Brain pericyte (primary cell): Measurements from ENCODE around the gene PCNX2.
A peak's percentile ranks its signal among the peaks of the same experiment; 100 is the strongest.
"Not testable (repeated sequence)": the region's sequence is repeated elsewhere in the genome, so short reads cannot be mapped to it uniquely, and the experiment has no call there.

Experiments used
- DNase-seq: peaks from one replicate; pipeline ENCODE4 v3.0.0-alpha.2; 2012; ENCODE audit warnings: low read depth, low spot score

The PCNX2 gene

DNA sequence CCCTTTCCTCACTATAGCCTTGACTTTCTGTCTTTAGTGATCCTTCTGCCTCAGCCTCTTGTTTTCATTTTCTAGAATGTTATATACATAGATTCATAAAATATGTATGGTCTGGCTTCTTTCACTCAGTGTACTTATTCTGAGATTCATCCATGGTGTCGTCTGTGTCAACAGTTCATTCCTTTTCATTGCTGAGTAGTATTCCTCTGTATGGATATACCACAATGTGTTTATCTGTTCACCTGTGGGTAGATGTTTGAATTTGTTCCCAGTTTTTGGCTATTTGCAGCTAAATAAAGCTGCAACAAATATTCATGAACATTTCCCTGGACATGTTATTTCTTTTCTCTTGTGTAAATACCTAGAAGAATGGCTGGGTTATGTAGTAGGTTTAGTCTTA is 131.8 kb downstream of the PCNX2 start:
- DNase-seq, result no peak

- no peak for DNase-seq
Observed at GRCh38 chr1:233158322-233158721, 137.2 kb downstream of the PCNX2 start.

DNA sequence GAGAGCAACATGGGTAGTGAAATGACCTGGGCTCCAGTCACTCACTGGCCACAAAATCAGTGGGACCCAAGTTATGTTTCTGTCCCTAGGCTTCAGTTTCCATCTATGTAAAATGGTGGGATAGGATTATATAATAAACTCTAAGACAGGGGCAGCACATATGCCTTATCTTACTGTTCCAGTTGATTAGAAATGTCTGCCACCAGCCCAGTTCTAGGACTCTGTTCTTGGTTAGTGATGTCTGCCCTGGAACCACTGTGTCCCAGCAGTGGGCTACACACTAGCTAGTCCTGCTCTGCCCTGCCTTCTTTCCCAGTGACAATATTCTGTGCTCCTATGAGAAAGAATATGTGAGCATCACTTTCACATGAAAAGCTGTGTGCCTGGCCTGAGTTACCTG is 138.3 kb downstream of the PCNX2 start:
- no peak for DNase-seq

DNA sequence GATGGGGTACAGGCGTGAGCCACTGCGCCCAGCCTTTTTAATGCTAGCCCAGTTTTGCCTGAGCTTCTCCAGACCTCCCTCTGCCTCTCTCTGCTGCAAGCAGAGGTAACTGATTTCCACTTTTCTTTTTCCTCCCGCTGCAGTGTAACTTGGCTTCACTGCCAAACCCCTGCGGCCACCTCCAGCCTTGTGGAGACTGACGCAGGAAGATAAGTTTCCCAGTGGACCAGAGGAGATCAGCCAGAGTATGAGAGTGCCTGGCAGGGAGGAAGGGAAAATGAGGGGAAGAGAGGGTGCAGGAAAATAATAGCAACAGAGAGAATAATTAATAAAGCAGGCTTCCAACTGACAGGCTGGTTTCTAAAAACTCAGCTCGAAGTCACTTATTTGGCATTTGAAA is 143.7 kb downstream of the PCNX2 start:
- DNase-seq, result no peak

GRCh38 chr1:233144434-233144833 is 151.1 kb downstream of the PCNX2 start:
- no peak for DNase-seq

GRCh38 chr1:233143241-233143640 is 152.3 kb downstream of the PCNX2 start:
- DNase-seq, result no peak

DNA sequence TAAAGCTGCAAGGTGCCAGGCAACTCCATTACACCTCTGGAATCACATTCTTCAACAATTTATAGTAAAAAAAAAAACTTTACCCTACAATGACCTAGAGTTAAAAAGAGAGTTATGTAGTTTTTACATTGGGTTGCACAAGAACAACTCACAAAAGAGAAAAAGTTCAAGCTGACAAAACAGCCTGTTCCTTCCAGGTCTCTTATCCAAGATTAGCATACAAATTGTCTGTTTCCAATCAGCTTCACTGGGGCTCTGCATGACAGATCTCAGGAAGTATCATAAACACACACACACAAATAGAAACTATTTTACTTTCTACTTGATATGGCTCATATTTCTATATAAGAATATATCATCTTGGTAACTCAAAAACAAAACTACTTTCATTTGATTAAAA is 154.6 kb downstream of the PCNX2 start:
- DNase-seq, result no peak

GRCh38 chr1:233140499-233140898 is 155.0 kb downstream of the PCNX2 start:
- no peak for DNase-seq

DNA sequence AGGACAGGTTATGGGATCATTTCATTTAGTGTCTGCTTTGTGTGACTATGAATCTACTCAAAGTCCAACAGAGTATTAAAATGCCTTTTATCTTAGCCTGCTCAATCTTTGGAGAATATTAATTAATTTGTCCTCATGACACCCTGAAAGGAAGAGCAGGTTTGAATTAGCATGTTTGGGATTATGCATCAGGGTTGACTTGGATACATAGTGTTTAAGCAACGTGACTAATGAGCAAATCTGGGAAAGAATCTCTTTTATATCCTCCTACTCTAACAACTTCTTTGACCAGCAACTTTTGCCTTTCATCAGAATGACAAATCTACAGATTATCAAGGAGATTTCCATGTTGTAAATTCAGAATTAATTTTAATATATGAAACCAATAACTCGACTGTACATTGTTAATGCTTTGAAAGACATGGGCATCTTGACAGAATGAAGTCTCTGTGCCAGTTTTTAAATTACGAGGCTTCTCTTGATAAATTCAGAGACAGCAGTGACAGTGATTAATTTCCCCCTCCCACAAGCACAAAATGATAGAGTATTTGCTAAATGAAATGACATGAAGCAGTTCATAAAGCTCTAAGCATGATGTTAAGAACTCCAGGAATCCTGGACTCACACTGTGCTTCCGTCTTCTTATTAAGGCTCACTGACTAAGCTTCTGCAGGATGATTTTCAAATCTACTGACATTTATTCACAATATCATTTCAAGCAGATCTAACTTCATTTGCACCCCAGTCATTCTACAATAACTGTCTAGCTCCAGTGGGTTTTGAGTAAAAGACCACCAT is 156.5 kb downstream of the PCNX2 start:
- no peak for DNase-seq

DNA sequence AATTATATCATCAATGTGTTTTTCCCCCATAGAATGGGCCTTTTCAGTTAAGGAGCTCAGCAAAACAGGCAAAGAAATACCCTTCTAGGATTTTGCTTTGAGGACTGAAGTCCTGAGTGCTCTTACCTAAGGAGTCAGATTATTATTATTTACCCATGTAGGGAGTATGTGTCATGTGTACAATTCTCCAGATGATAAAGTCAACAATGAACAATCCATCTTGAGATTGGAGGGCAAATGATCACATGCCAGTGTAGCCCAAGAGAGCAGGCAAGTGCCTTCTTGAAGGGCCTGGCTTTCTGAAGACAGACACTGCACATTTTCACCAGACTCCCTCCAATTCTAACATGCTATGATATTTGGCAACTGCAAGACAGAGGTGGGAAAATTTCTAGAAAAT is 159.7 kb downstream of the PCNX2 start:
- no peak for DNase-seq

GRCh38 chr1:233132445-233132844 is 163.1 kb downstream of the PCNX2 start:
- no peak for DNase-seq

DNA sequence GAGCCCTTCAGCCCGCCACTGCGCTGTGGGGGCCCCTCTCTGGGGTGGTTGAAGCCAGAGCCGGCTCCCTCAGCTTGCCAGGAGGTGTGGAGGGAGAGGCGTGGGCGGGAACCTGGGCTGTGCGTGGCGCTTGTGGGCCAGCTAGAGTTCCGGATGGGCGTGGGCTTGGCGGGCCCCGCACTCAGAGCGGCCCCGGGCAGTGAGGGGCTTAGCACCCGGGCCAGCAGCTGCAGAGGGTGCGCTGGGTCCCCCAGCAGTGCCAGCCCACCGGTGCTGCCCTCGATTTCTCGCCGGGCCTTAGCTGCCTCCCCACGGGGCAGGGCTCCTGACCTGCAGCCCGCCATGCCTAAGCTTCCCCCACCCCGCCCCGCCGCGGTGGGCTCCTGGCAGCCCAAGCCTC is 166.5 kb downstream of the PCNX2 start:
- not testable (repeated sequence) for DNase-seq

- no peak for DNase-seq
Observed at GRCh38 chr1:233127157-233127556, 168.4 kb downstream of the PCNX2 start.

DNA sequence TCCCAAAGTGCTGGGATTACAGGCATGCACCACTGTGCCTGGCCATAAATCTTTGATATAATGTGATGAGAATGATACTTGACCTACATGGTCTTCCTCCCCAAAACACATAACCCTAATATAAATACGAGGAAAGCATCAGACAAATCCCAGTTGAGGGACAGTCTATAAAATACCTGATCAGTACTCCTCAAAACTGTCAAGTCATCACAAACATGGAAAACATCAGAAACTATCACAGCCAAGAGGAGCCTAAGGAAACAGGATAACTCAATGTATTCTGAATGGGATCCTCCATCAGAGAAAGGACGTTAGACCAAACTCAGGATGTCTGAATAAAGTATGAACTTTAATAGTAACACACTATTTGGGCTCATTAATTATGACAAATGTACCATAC is 172.7 kb downstream of the PCNX2 start:
- DNase-seq, result no peak

GRCh38 chr1:233121947-233122559 is 173.5 kb downstream of the PCNX2 start:
- no peak for DNase-seq

DNA sequence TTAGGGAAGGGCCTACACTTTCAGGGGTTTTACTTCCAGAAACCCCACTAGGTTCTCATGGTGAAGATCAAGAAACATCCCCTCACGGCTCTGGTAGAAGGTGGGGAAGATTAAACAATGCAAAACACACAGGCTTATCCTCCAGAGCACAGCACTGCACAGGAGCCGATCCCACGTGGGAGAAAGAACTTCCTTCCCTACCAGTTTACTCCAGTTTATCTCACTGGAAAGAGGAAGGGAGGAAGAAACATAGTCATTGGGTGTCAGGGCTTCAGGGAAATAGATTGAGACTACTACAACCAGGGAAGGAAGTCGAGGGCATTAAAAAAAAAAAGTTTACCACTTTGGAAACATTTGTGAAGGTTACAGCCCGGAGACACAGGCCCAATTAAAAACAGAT is 180.7 kb downstream of the PCNX2 start:
- DNase-seq, result no peak

DNA sequence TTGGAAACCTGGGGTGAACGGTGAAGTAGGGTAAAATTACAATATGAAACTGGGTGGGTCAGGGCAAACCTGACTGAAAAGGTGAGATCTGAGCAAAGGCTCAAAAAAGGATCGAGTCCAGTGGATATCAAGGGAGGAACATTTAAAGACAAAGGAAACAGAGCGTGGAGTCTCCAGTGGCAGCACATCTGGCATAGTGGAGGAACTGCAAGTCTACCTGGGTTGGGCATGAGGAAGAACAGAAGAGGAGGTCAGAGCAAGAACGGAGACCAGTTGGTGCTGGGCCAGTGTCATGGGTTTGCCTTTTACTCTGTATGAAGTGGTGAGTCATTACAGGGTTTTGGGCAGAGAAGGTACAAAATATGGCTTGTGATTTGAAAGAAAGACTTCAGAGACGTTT is 181.4 kb downstream of the PCNX2 start:
- no peak for DNase-seq

DNA sequence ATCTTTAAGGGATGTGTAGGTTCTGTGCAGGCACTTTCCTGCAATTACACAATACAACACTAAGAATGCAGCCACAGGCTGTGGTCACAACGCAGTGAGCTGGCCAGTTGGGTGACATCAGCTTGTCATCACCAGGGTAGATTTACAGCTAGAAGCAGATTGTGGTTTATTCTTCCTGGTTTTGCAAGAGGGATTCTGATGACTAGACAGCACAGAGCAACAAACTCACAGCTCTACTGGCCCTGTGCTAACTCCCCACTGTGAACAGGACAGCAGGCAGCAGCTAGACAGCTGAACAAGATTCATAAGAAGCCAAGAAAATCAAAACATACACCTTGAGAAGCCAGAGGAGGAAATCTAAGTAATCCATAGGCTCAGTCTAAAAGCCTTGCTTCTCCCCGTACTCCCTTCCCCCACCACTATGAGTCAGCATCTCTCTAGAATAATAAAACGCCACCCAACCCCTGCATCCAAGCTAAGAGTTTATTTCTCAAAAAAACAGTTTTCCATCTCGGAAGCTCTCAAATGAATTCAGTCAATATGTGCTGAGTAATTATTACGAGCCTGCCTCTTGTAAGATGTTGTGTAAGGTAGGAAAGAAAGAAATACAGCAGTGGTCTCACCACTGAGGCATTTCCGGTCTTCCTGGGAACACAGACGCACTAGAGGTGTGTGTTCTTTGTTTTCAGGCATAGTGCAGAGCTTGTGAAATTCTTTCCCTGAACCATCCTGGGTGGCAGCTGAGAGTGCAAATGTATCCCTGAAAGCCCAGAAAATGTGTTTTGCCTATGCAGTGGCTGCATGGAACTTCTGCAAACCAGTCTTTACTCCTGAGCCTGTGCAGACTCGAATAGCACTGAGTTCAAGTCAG is 182.3 kb downstream of the PCNX2 start:
- DNase-seq, result peak; percentile 91

- DNase-seq, result no peak
Observed at GRCh38 chr1:233112186-233113008, 183.1 kb downstream of the PCNX2 start.

DNA sequence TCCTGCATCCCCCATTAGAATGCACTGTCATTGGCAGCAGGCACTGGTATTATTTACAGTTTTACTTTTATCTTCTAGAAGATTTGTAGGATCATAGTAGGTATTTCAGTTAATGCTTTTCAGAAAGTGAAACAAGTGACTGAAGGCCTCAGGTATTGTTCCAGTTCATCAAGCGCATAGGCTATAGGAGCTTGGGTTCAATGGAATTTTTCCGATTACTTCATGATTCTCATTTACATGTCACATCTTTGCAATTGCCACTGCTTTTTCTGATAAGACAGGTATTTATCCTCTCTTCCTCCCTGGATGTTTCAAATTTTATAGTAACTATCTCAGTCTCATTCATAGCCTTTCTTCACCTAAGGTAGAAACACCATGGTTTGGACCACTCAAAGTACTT is 183.8 kb downstream of the PCNX2 start:
- no peak for DNase-seq

- DNase-seq, result no peak
Observed at GRCh38 chr1:233109096-233109495, 186.4 kb downstream of the PCNX2 start.

DNA sequence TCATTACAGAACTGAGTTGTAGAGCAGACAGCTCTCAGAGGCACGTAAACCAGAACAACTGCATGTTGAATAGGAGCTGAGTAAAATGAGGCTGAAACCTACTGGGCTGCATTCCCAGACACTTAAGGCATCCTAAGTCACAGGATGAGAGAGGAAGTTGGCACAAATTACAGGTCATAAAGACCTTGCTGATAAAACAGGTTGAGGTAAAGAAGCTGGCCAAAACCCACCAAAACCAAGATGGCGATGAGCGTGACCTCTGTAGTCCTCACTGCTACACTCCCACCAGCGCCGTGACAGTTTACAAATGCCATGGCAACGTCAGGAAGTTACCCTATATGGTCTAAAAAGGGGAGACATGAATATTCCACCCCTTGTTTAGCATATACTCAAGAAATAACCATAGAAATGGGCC is 187.8 kb downstream of the PCNX2 start:
- not testable (repeated sequence) for DNase-seq
